ENCODE data around the gene TFAP2E. TPM values are rescaled to one million over a fixed set of nuclear protein-coding genes. Genes with fewer than 3 reads are reported as not detected.

Gene TFAP2E
- total RNA-seq, 2 experiments from 2014 or later = 0.42 to 0.65 TPM

- no peaks in the 10 kb centered on the region for H3K9me3 Mint-ChIP-seq
- peaks cover 4% of the 10 kb centered on the region for H3K36me3 Mint-ChIP-seq (ENCODE audit: low read depth)
- ChIA-PET CTCF (no interaction called here), POLR2A (no interaction called here)
- no peak overlapping the region for H3K27ac Mint-ChIP-seq
- no peaks in the 10 kb centered on the region for H3K27me3 Mint-ChIP-seq
- peaks cover 14% of the 10 kb centered on the region for H3K4me1 Mint-ChIP-seq
- no peak for DNase-seq
- no peak overlapping the region for H3K4me3 Mint-ChIP-seq
Observed at GRCh38 chr1:35595684-35596083, 22.6 kb downstream of the TFAP2E start.

GRCh38 chr1:35597870-35598269 is 24.8 kb downstream of the TFAP2E start:
- DNase-seq = no peak
- CTCF ChIA-PET = no interaction called here
- peaks cover 8% of the 10 kb centered on the region for H3K36me3 Mint-ChIP-seq (ENCODE audit: low read depth)
- H3K9me3 Mint-ChIP-seq = no peaks in the 10 kb centered on the region
- no peaks in the 10 kb centered on the region for H3K27me3 Mint-ChIP-seq
- POLR2A ChIA-PET = no interaction called here
- no peak overlapping the region for H3K27ac Mint-ChIP-seq
- H3K4me3 Mint-ChIP-seq = no peak overlapping the region
- peaks cover 10% of the 10 kb centered on the region for H3K4me1 Mint-ChIP-seq

GRCh38 chr1:35598895-35599294 is 25.8 kb downstream of the TFAP2E start:
- Mint-ChIP-seq H3K36me3 (ENCODE audit: low read depth) (peaks cover 18% of the 10 kb centered on the region), H3K27ac (no peak overlapping the region), H3K27me3 (no peaks in the 10 kb centered on the region), H3K4me3 (no peak overlapping the region), H3K4me1 (no peaks in the 10 kb centered on the region), H3K9me3 (no peaks in the 10 kb centered on the region)
- CTCF ChIA-PET = interaction anchor here (0.5 kb wide), 1 partner anchor 170 kb away, joined by 4 read pairs; no protein-coding TSS in a partner anchor
- POLR2A ChIA-PET = no interaction called here
- DNase-seq = no peak

- CTCF ChIA-PET = interaction anchor here (0.5 to 1.2 kb wide), 2 partner anchors 117 to 170 kb away, joined by 3 to 4 read pairs; no protein-coding TSS in a partner anchor
- no peak for DNase-seq
- H3K27ac Mint-ChIP-seq = no peak overlapping the region
- no peaks in the 10 kb centered on the region for H3K27me3 Mint-ChIP-seq
- no peak overlapping the region for H3K4me3 Mint-ChIP-seq
- H3K9me3 Mint-ChIP-seq = no peaks in the 10 kb centered on the region
- POLR2A ChIA-PET = no interaction called here
- no peaks in the 10 kb centered on the region for H3K4me1 Mint-ChIP-seq
- H3K36me3 Mint-ChIP-seq (ENCODE audit: low read depth) = peaks cover 22% of the 10 kb centered on the region
Observed at GRCh38 chr1:35599411-35599810, 26.3 kb downstream of the TFAP2E start.

GRCh38 chr1:35600593-35600992 is 27.5 kb downstream of the TFAP2E start:
- no peak overlapping the region for H3K4me3 Mint-ChIP-seq
- H3K4me1 Mint-ChIP-seq = no peaks in the 10 kb centered on the region
- H3K9me3 Mint-ChIP-seq = no peaks in the 10 kb centered on the region
- ChIA-PET CTCF (interaction anchor here (1.2 kb wide), 1 partner anchor 115 kb away, joined by 3 read pairs; no protein-coding TSS in a partner anchor), POLR2A (no interaction called here)
- H3K36me3 Mint-ChIP-seq (ENCODE audit: low read depth) = peaks cover 28% of the 10 kb centered on the region
- H3K27me3 Mint-ChIP-seq = no peaks in the 10 kb centered on the region
- DNase-seq = no peak
- H3K27ac Mint-ChIP-seq = no peak overlapping the region

- Mint-ChIP-seq H3K9me3 (no peaks in the 10 kb centered on the region), H3K36me3 (ENCODE audit: low read depth) (peaks cover 52% of the 10 kb centered on the region), H3K4me3 (no peak overlapping the region), H3K27me3 (no peaks in the 10 kb centered on the region), H3K27ac (no peak overlapping the region), H3K4me1 (peaks cover 6% of the 10 kb centered on the region)
- no peak for DNase-seq
- POLR2A ChIA-PET = interaction anchor here (0.7 kb wide), 1 partner anchor 159 kb away, joined by 3 read pairs; no protein-coding TSS in a partner anchor
- CTCF ChIA-PET = interaction anchor here (0.6 to 2.6 kb wide), 2 partner anchors 10 to 128 kb away, joined by 3 to 11 read pairs; no protein-coding TSS in a partner anchor
Observed at GRCh38 chr1:35603468-35603867, 30.4 kb downstream of the TFAP2E start.

- H3K36me3 Mint-ChIP-seq (ENCODE audit: low read depth) = peaks cover 55% of the 10 kb centered on the region
- ChIA-PET CTCF (interaction anchor here (0.6 to 2.6 kb wide), 2 partner anchors 10 to 128 kb away, joined by 3 to 11 read pairs; no protein-coding TSS in a partner anchor), POLR2A (interaction anchor here (0.7 kb wide), 1 partner anchor 159 kb away, joined by 3 read pairs; no protein-coding TSS in a partner anchor)
- no peak for DNase-seq
- H3K4me1 Mint-ChIP-seq = peaks cover 6% of the 10 kb centered on the region
- no peaks in the 10 kb centered on the region for H3K27me3 Mint-ChIP-seq
- H3K27ac Mint-ChIP-seq = peak overlapping the region; percentile 52
- H3K4me3 Mint-ChIP-seq = no peak overlapping the region
- no peaks in the 10 kb centered on the region for H3K9me3 Mint-ChIP-seq
Observed at GRCh38 chr1:35603941-35604340, 30.8 kb downstream of the TFAP2E start.

DNA sequence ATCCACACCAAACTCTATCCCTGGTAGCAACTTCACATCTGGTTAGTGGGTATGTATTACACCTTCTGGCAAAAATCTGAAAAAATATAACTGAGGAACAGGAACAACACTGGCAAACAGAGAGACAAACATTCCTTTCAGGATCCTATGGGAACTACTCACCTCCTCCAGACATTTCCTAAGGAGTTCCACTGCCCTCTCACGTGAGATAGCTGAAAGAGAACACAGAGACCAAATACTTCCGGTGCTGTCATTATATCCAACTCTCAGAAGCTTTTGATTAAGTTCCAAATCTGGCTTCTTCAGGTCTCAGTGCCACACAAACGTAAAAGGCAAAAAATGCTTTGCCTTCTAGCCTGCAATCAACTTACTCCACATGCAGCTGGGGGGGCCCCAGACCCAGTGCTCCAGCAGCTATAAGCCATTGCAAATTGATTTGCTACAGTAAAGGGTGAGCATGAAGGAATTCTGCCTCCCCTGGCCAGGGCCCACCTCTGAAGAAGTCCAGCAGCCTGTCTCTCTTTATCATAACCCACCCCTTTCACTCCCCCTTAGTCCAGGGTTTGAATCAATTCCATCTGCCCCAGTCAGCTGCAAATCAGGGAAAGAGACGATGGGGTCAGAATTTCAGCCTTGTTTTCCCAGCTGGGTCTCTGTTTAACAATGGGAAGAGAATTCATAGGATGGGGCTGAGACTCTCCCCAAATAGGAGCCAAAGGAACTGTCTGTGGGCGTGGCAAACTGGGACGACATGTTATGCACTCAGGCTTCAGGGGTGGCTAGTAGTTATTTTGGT is 32.2 kb downstream of the TFAP2E start:
- Mint-ChIP-seq H3K4me3 (no peak overlapping the region), H3K27me3 (no peaks in the 10 kb centered on the region), H3K4me1 (peaks cover 11% of the 10 kb centered on the region), H3K36me3 (ENCODE audit: low read depth) (peaks cover 57% of the 10 kb centered on the region), H3K9me3 (no peaks in the 10 kb centered on the region), H3K27ac (no peak overlapping the region)
- DNase-seq = no peak
- ChIA-PET CTCF (interaction anchor here (1.0 to 2.6 kb wide), 3 partner anchors 11 to 111 kb away, joined by 3 to 11 read pairs (median 4); no protein-coding TSS in a partner anchor), POLR2A (no interaction called here)

DNA sequence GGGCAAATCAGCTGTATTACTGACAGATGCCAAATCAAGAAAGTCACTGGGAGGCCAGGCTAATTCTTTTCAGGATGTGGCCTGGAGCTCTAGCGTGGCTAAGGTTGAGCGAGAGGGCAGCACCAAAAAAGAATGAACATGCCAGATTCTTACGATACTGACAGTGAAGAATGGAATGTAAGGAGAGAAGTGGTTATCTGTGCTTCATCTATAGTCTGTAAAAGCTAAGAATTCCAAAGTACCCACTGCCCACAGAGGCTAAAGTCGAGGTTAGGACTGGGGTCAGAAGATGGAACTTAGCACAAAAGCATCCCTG is 32.7 kb downstream of the TFAP2E start:
- Mint-ChIP-seq H3K27ac (no peak overlapping the region), H3K36me3 (ENCODE audit: low read depth) (peaks cover 58% of the 10 kb centered on the region), H3K27me3 (no peaks in the 10 kb centered on the region), H3K9me3 (no peaks in the 10 kb centered on the region), H3K4me1 (peaks cover 13% of the 10 kb centered on the region), H3K4me3 (no peak overlapping the region)
- no peak for DNase-seq
- ChIA-PET POLR2A (no interaction called here), CTCF (interaction anchor here (1.2 kb wide), 1 partner anchor 111 kb away, joined by 4 read pairs; no protein-coding TSS in a partner anchor)

DNA sequence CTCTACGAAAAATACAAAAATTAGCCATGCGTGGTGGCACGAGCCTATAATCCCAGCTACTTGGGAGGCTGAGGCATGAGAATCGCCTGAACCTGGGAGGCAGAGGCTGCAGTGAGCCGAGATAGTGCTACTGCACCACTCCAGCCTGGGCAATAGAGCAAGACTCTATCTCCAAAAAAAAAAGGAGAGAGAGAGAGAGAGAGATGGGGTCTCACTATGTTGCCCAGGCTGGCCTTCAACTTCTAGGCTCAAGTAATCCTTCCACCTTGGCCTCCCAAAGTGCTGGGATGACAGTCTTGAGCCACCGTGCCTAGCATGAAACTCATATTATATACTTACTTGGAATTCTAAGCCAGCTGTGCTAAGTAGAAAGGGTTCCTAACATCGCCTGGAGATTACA is 38.5 kb downstream of the TFAP2E start:
- peaks cover 13% of the 10 kb centered on the region for H3K4me1 Mint-ChIP-seq
- no peaks in the 10 kb centered on the region for H3K9me3 Mint-ChIP-seq
- no peak overlapping the region for H3K4me3 Mint-ChIP-seq
- ChIA-PET CTCF (no interaction called here), POLR2A (no interaction called here)
- H3K27me3 Mint-ChIP-seq = no peaks in the 10 kb centered on the region
- no peak for DNase-seq
- H3K36me3 Mint-ChIP-seq (ENCODE audit: low read depth) = peaks cover 41% of the 10 kb centered on the region
- H3K27ac Mint-ChIP-seq = no peak overlapping the region

DNA sequence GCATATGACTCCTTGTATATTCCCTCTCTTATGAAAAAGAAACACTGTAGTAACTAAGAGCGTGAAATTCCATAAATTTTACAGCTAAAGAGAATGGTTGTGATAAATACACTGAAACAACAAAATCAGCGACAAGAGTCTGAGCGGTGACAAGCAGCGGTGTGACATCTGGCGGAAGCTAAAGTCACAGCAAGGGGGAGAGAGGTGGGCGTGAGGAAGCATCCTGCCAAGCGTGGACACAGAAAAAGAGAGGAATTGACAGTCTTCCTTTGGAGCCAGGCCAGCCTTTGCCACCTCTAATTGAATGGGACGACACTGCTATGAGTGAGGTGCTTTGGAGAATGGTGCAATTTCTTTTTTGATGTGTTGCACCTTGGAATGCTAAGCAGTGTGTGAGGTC is 42.3 kb downstream of the TFAP2E start:
- CTCF ChIA-PET = interaction anchor here (1.0 to 1.2 kb wide), 2 partner anchors 8 to 164 kb away, joined by 3 to 4 read pairs; no protein-coding TSS in a partner anchor
- peaks cover 26% of the 10 kb centered on the region for H3K36me3 Mint-ChIP-seq (ENCODE audit: low read depth)
- H3K27ac Mint-ChIP-seq = no peak overlapping the region
- no peak for DNase-seq
- H3K9me3 Mint-ChIP-seq = no peaks in the 10 kb centered on the region
- POLR2A ChIA-PET = no interaction called here
- H3K4me3 Mint-ChIP-seq = no peak overlapping the region
- peaks cover 5% of the 10 kb centered on the region for H3K4me1 Mint-ChIP-seq
- H3K27me3 Mint-ChIP-seq = no peaks in the 10 kb centered on the region

DNA sequence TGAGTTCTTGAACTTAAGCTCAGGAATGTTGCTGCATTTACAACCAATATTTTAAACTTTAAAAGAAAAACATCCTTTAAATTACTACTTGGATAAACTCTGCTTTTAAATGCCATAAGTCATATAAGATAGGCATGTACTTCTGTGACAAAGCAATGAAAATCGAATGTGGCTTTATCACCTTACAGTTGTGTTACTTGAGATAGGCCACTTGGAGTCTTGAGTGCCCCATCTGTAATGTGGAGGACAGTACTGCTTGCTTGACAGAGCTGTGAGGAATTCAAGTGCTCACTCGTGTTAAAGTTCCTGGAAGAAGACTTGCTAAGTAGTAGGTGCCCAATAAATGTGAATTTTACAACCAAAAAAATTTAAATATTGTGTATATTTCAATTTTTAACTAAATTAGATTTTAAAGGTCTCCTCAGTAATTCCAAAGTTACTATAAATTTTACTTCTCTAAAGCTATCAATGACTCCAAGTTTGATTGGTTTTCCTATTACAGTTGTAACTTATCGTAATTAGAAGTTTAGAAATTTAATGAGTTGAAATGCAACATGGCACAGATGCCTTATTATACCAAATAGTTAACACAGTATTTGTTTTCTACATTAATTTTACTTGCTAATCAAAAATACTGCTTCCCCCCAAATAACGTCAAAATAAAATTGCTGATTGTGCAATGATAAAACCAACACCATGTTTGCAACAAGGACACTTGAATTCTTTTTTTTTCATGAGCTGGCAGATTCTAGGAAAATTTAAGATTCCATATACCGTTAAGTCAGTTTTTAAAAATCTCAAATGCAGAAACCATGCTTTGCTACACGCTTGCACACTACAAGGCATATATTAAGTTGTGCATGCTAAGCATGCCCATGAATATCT is 46.4 kb downstream of the TFAP2E start:
- peaks cover 22% of the 10 kb centered on the region for H3K36me3 Mint-ChIP-seq (ENCODE audit: low read depth)
- H3K27ac Mint-ChIP-seq = no peak overlapping the region
- CTCF ChIA-PET = interaction anchor here (0.6 to 1.5 kb wide), 5 partner anchors 11 to 152 kb away, joined by 3 to 4 read pairs (median 3); no protein-coding TSS in a partner anchor
- H3K4me3 Mint-ChIP-seq = no peak overlapping the region
- POLR2A ChIA-PET = no interaction called here
- peaks cover 7% of the 10 kb centered on the region for H3K4me1 Mint-ChIP-seq
- DNase-seq = no peak
- H3K27me3 Mint-ChIP-seq = no peaks in the 10 kb centered on the region
- H3K9me3 Mint-ChIP-seq = no peaks in the 10 kb centered on the region
